Measurements from ENCODE around the gene C6orf132. TPM values are rescaled to one million over a fixed set of nuclear protein-coding genes. Genes with fewer than 3 reads are reported as not detected.

The C6orf132 gene
- total RNA-seq, 1 donor from 2014 or later: 11.3 TPM

DNA sequence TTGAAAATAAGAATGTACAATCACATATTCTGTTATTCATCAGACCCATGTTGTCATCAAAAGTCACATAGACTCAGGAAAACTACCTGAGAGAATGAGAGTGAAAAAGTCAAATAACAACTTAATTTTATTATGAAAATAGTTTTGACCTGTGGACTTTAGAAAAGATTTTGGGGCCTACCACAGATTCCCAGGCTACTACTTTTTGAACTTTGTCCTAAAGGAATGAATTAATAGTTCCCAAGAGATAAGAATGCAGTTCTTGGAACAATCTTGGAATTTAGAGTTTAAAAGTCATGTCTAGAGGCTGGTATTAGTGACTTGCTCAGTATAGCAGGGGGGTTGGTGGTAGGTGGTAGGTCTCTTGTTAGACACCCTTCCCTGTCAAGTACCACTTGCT, 88.8 kb downstream of the C6orf132 start:
- TF ChIP-seq, protein P1, sequence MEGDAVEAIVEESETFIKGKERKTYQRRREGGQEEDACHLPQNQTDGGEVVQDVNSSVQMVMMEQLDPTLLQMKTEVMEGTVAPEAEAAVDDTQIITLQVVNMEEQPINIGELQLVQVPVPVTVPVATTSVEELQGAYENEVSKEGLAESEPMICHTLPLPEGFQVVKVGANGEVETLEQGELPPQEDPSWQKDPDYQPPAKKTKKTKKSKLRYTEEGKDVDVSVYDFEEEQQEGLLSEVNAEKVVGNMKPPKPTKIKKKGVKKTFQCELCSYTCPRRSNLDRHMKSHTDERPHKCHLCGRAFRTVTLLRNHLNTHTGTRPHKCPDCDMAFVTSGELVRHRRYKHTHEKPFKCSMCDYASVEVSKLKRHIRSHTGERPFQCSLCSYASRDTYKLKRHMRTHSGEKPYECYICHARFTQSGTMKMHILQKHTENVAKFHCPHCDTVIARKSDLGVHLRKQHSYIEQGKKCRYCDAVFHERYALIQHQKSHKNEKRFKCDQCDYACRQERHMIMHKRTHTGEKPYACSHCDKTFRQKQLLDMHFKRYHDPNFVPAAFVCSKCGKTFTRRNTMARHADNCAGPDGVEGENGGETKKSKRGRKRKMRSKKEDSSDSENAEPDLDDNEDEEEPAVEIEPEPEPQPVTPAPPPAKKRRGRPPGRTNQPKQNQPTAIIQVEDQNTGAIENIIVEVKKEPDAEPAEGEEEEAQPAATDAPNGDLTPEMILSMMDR (IDR thresholded peaks at IDR 0.05; ENCODE audit: insufficient read depth, low read length, severe bottlenecking): no peak
- Histone ChIP-seq H3K4me3 (ENCODE audit: low read depth, low read length) (no peak overlapping the region), H3K36me3 (ENCODE audit: control insufficient read depth, insufficient read depth, low read length) (peaks cover 19% of the 10 kb centered on the region), H3K27me3 (ENCODE audit: control insufficient read depth, insufficient read depth, low read length) (no peaks in the 10 kb centered on the region)
- FAIRE-seq (no peak), DNase-seq (ENCODE audit: low read depth) (no peak)

DNA sequence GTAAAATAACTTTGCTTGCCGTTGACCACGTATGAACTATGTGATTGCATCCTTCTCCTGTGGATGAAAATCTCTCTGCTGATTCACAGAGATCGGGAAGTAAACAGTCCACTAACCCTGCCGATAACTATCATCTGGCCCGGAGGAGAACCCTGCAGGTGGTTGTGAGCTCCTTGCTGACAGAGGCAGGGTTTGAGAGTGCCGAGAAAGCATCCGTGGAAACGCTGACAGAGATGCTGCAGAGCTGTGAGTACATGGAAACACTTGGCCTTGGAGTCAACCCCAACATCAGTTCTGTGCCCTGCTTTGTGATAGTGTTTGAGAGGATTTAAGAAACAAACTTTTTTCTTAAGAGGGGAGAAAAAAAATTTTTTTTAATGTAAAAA, 91.2 kb downstream of the C6orf132 start:
- FAIRE-seq (no peak), DNase-seq (ENCODE audit: low read depth) (no peak)
- Histone ChIP-seq H3K36me3 (ENCODE audit: control insufficient read depth, insufficient read depth, low read length) (peaks cover 12% of the 10 kb centered on the region), H3K27me3 (ENCODE audit: control insufficient read depth, insufficient read depth, low read length) (no peaks in the 10 kb centered on the region), H3K4me3 (ENCODE audit: low read depth, low read length) (peak overlapping the region; percentile 72)
- TF ChIP-seq, protein P1 (IDR thresholded peaks at IDR 0.05; ENCODE audit: insufficient read depth, low read length, severe bottlenecking): no peak

Other genes with a start within 250 kb of the C6orf132 start
- gene USP49, start 247.2 kb downstream of the C6orf132 start, total RNA-seq: 1.5 and 1.6 TPM in 2 replicates
- gene MED20, start 221.5 kb downstream of the C6orf132 start, total RNA-seq: 37.6 and 40.0 TPM in 2 replicates
- 16.9 and 28.2 TPM in 2 replicates for gene BYSL, start 221.1 kb downstream of the C6orf132 start, total RNA-seq
- 9.7 and 11.8 TPM in 2 replicates for gene CCND3, start 200.8 kb downstream of the C6orf132 start, total RNA-seq
- 10.5 and 12.6 TPM in 2 replicates for gene TAF8, start 92.1 kb downstream of the C6orf132 start, total RNA-seq
- gene GUCA1A, start 30.7 kb upstream of the C6orf132 start, total RNA-seq: not detected in 2 replicates
- gene GUCA1B, start 52.3 kb upstream of the C6orf132 start, total RNA-seq: 1.9 and 2.4 TPM in 2 replicates
- 71.6 and 74.5 TPM in 2 replicates for gene MRPS10, start 75.2 kb upstream of the C6orf132 start, total RNA-seq